Uterus (tissue), 4 donors: Measurements from ENCODE around the gene AARS1. TPM values are rescaled to one million over a fixed set of nuclear protein-coding genes. Genes with fewer than 3 reads are reported as not detected.
A peak's percentile ranks its signal among the peaks of the same experiment; 100 is the strongest.

Experiments used
- DNase-seq, 2 donors: peaks; one replicate each; pipeline ENCODE4 v3.0.0-alpha.2; 2019 to 2020
- H3K27ac ChIP-seq, 2 donors: fragments of 200-600 bp; sonication (generic); 1 replicate in 1 of 2; 2 replicates in 1 of 2; pipeline ENCODE4 v1.5.1; 2016 to 2018
- H3K27me3 ChIP-seq, 2 donors: fragments of 200-600 bp; sonication (generic); one replicate each; pipeline ENCODE4 v1.5.1; 2018 to 2019; ENCODE audit warnings: control low read depth in 1 of 2
- H3K36me3 ChIP-seq, 2 donors: fragments of 200-600 bp; sonication (generic); one replicate each; pipeline ENCODE4 v1.5.1; 2019; ENCODE audit warnings: control low read depth in 1 of 2
- H3K4me1 ChIP-seq, 2 donors: fragments of 200-600 bp; sonication (generic); one replicate each; pipeline ENCODE4 v1.5.1; 2018 to 2019; ENCODE audit warnings: control low read depth in 1 of 2
- H3K4me3 ChIP-seq, 2 donors: fragments of 200-600 bp; sonication (generic); 1 replicate in 1 of 2; 2 replicates in 1 of 2; pipeline ENCODE4 v1.5.1; 2018 to 2019; ENCODE audit warnings: mild to moderate bottlenecking in 1 of 2
- H3K9me3 ChIP-seq, 2 donors: fragments of 200-600 bp; sonication (generic); one replicate each; pipeline ENCODE4 v1.5.1; 2019; ENCODE audit warnings: control low read depth in 1 of 2
- CTCF ChIP-seq, 4 experiments: fragments of 200-600 bp in 2 of 4; fragments of 450-650 bp in 2 of 4; sonication (generic) in 2 of 4; IDR thresholded peaks; one replicate each; pipeline ENCODE4 v1.5.1; 2016 to 2019; ENCODE audit warnings: antibody characterized with exemption in 4 of 4, mild to moderate bottlenecking in 2 of 4, moderate library complexity in 1 of 4
- POLR2A ChIP-seq, 2 donors: fragments of 450-650 bp; IDR thresholded peaks; one replicate each; pipeline ENCODE4 v1.6.1; 2016; ENCODE audit warnings: antibody characterized with exemption in 2 of 2, mild to moderate bottlenecking in 1 of 2, moderate library complexity in 1 of 2
- intact Hi-C: fragments of 100-400 bp; cut with DNase I; formaldehyde crosslinking; loops from one replicate; pipeline ENCODE4 v1.15.1; 2023; ENCODE audit warnings: low total_unique reads
- total RNA-seq, 4 donors: library from RNA; depleted of rRNA in 3 of 4; stranded (reverse); fragments of >200 nt in 3 of 4; gene quantifications; one replicate each; pipeline versions ENCODE4 v1.1.0 to v1.2.4, GENCODE V29; 2014 to 2023
- donor health status: DM: yes; HTN: yes; CAD: no.

AARS1 gene
- total RNA-seq, 4 donors from 2014 or later, result 32.5 to 99.4 (median 62.5) TPM

- H3K4me3 ChIP-seq, result no peak overlapping the region
- DNase-seq, result no peak
- intact Hi-C loops, result no loop called here
- no peaks in the 10 kb centered on the region for H3K36me3 ChIP-seq
- TF ChIP-seq CTCF (IDR thresholded peaks at IDR 0.05) (no peak), POLR2A (IDR thresholded peaks at IDR 0.05) (no peak)
- no peaks in the 10 kb centered on the region for H3K27me3 ChIP-seq
- H3K4me1 ChIP-seq, result no peaks in the 10 kb centered on the region
- H3K9me3 ChIP-seq, result no peaks in the 10 kb centered on the region
- H3K27ac ChIP-seq, result no peak overlapping the region
These were observed 31.9 kb downstream of the AARS1 start for GRCh38 chr16:70257391-70257790.

- Histone ChIP-seq H3K4me3 (no peak overlapping the region), H3K27ac (no peak overlapping the region), H3K36me3 (no peaks in the 10 kb centered on the region), H3K4me1 (peaks cover 0 to 6% of the 10 kb centered on the region in 2 donors), H3K27me3 (no peaks in the 10 kb centered on the region), H3K9me3 (no peaks in the 10 kb centered on the region)
- no peak for DNase-seq
- TF ChIP-seq CTCF (IDR thresholded peaks at IDR 0.05) (no peak), POLR2A (IDR thresholded peaks at IDR 0.05) (no peak)
- intact Hi-C loops, result no loop called here
These were observed 33.7 kb downstream of the AARS1 start for GRCh38 chr16:70255574-70255973.

GRCh38 chr16:70254965-70255286, 34.4 kb downstream of the AARS1 start:
- Histone ChIP-seq H3K4me3 (no peak overlapping the region), H3K36me3 (no peaks in the 10 kb centered on the region), H3K27me3 (no peaks in the 10 kb centered on the region), H3K27ac (no peak overlapping the region), H3K4me1 (peaks cover 6% of the 10 kb centered on the region in 2 donors), H3K9me3 (no peaks in the 10 kb centered on the region)
- intact Hi-C loops, result no loop called here
- DNase-seq, result no peak
- TF ChIP-seq CTCF (IDR thresholded peaks at IDR 0.05) (no peak), POLR2A (IDR thresholded peaks at IDR 0.05) (no peak)

GRCh38 chr16:70254180-70254964, 34.9 kb downstream of the AARS1 start:
- TF ChIP-seq POLR2A (IDR thresholded peaks at IDR 0.05), result no peak
- TF ChIP-seq CTCF (IDR thresholded peaks at IDR 0.05), result no peak
- Histone ChIP-seq H3K4me3 (no peak overlapping the region), H3K27ac (no peak overlapping the region), H3K27me3 (no peaks in the 10 kb centered on the region), H3K4me1 (peaks cover 6 to 11% of the 10 kb centered on the region in 2 donors), H3K36me3 (no peaks in the 10 kb centered on the region), H3K9me3 (no peaks in the 10 kb centered on the region)
- intact Hi-C loops, result no loop called here
- DNase-seq, result no peak

GRCh38 chr16:70253291-70254106, 35.8 kb downstream of the AARS1 start:
- DNase-seq, result no peak
- no peaks in the 10 kb centered on the region for H3K36me3 ChIP-seq
- no peak overlapping the region for H3K27ac ChIP-seq
- no peaks in the 10 kb centered on the region for H3K27me3 ChIP-seq
- H3K9me3 ChIP-seq, result no peaks in the 10 kb centered on the region
- peaks cover 6 to 11% of the 10 kb centered on the region in 2 donors for H3K4me1 ChIP-seq
- TF ChIP-seq CTCF (IDR thresholded peaks at IDR 0.05), result peak in 2 of 4 experiments; percentile 6 to 29
- no peak for TF ChIP-seq POLR2A (IDR thresholded peaks at IDR 0.05)
- intact Hi-C loops, result no loop called here
- no peak overlapping the region for H3K4me3 ChIP-seq
